ENCODE measurements around the gene PLXNA2. TPM values are rescaled to one million over a fixed set of nuclear protein-coding genes. Genes with fewer than 3 reads are reported as not detected.

Gene PLXNA2
- polyA plus RNA-seq, 2 of the 4 experiments (the other 2 are of a cell fraction) = 0.36 to 0.87 TPM

DNA sequence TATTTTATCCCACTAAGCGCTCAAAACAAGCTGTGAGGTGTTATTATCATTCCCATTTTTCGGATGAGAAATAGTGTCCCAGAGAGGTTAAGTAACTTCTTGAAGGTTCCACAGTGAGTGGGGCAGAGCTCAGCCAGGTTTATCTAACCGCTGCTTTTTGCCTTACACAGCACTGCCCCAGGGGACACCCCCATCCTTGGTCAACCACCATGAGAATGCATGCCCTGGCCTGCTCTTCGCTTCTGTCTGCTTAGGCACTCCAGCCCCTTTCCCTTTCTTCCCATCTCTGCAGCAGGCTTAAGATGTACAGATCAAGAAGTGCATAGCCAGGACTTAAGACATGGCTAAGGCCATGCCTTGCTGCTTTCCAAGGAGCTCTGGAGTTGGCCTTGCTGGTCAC, 174.3 kb downstream of the PLXNA2 start (continued):
- no peak for TF ChIP-seq ZC3H11A (IDR thresholded peaks at IDR 0.05)

DNA sequence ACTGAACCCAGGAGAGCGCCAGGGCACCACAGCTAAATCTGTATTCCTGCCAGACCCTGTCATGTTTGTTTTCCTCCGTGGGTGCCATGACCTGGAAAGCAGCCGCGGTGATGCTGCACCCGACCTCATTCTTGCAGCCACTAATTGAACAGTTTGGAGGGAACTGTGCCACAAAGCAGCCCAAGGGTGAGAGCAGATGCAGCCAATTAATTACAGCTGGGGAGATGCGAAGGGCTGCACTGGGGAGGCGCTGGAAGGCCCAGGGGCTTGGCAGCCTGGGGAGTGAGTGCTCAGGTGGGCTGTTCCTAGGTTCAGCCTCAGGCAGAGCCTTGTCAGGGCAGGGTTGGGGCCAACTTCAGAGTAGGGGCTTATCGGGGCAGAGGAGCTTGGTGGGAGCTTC, 174.9 kb downstream of the PLXNA2 start:
- H3K4me2 ChIP-seq = no peak overlapping the region
- ChIA-PET POLR2A (no interaction called here), CTCF (interaction anchor here (0.6 to 1.1 kb wide), 3 partner anchors 11 to 177 kb away, joined by 3 to 4 read pairs (median 3); no protein-coding TSS in a partner anchor)
- H3K9me3 ChIP-seq = no peaks in the 10 kb centered on the region
- H3K27ac ChIP-seq = no peak overlapping the region
- DNase-seq (ENCODE audit: low read depth in 1 of 2, low spot score in 1 of 2) (no peak), ATAC-seq (no peak), FAIRE-seq (no peak)
- WGBS (ENCODE audit: missing lambda C conversion rate) = 51% methylated on average over 6 of the region's 8 CpGs
- TF ChIP-seq KDM1A (IDR thresholded peaks at IDR 0.05; ENCODE audit: low read depth) = no peak
- no peak for TF ChIP-seq BHLHE40 (IDR thresholded peaks at IDR 0.05; ENCODE audit: low read depth, low read length)
- TF ChIP-seq MYC (IDR thresholded peaks at IDR 0.05; ENCODE audit: borderline replicate concordance, low read length) = no peak
- TF ChIP-seq RAD21 (conservative IDR thresholded peaks at IDR 0.05 in 1 of 2, IDR thresholded peaks at IDR 0.05 in 1 of 2) = no peak
- no peak for TF ChIP-seq CHD4 (IDR thresholded peaks at IDR 0.05; ENCODE audit: borderline replicate concordance)
- TF ChIP-seq SMC3 (IDR thresholded peaks at IDR 0.05) = no peak
- no peak for TF ChIP-seq ZFP36 (IDR thresholded peaks at IDR 0.05; ENCODE audit: borderline replicate concordance, partially characterized antibody)
- TF ChIP-seq POLR2A (IDR thresholded peaks at IDR 0.05; ENCODE audit: low read length) = no peak
- TF ChIP-seq, protein P1, sequence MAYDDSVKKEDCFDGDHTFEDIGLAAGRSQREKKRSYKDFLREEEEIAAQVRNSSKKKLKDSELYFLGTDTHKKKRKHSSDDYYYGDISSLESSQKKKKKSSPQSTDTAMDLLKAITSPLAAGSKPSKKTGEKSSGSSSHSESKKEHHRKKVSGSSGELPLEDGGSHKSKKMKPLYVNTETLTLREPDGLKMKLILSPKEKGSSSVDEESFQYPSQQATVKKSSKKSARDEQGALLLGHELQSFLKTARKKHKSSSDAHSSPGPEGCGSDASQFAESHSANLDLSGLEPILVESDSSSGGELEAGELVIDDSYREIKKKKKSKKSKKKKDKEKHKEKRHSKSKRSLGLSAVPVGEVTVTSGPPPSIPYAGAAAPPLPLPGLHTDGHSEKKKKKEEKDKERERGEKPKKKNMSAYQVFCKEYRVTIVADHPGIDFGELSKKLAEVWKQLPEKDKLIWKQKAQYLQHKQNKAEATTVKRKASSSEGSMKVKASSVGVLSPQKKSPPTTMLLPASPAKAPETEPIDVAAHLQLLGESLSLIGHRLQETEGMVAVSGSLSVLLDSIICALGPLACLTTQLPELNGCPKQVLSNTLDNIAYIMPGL (CRISPR knock-in tag; IDR thresholded peaks at IDR 0.05; ENCODE audit: borderline replicate concordance) = no peak
- TF ChIP-seq NFE2L2 (conservative IDR thresholded peaks at IDR 0.05; ENCODE audit: low read length) = no peak
- no peak for TF ChIP-seq CEBPB (IDR thresholded peaks at IDR 0.05)
- no peaks in the 10 kb centered on the region for H3K4me1 ChIP-seq
- no peak overlapping the region for H3K4me3 ChIP-seq

DNA sequence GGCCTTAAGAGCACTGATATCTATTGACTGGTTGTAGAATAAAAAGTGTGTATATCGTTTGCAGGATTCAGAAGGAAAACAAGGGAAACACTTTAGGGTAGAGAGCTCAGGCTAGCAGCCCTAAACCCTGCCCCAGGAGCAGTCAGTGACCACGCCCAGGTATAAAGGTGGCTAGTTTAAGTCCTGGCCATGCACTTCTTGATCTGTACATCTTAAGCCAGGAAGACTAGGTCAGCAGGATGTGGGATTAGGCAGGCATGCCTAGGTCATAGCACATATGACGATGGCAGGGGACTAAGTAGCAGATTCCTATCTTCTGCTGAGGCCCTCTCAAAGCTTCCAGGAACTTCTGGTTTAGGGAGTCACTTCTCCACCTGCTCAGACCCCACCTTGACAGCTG, 175.3 kb downstream of the PLXNA2 start:
- WGBS (ENCODE audit: missing lambda C conversion rate) = 31% methylated on average over 3 of the region's 3 CpGs
- ChIA-PET CTCF (interaction anchor here (0.8 to 1.3 kb wide), 5 partner anchors 11 to 374 kb away, joined by 3 to 5 read pairs (median 3); no protein-coding TSS in a partner anchor), POLR2A (no interaction called here)
- no peak overlapping the region for H3K27ac ChIP-seq
- H3K4me1 ChIP-seq = no peaks in the 10 kb centered on the region
- DNase-seq (ENCODE audit: low read depth in 1 of 2, low spot score in 1 of 2) (no peak), ATAC-seq (no peak), FAIRE-seq (no peak)
- TF ChIP-seq KDM5A (IDR thresholded peaks at IDR 0.05) (no peak), SREBF2 (IDR thresholded peaks at IDR 0.05) (no peak), HOXA7 (CRISPR knock-in tag; IDR thresholded peaks at IDR 0.05) (no peak), PHF8 (IDR thresholded peaks at IDR 0.05; ENCODE audit: borderline replicate concordance, low read depth) (no peak)
- TF ChIP-seq, protein P2, sequence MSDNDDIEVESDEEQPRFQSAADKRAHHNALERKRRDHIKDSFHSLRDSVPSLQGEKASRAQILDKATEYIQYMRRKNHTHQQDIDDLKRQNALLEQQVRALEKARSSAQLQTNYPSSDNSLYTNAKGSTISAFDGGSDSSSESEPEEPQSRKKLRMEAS (IDR thresholded peaks at IDR 0.05) = no peak
- no peaks in the 10 kb centered on the region for H3K9me3 ChIP-seq
- H3K4me2 ChIP-seq = no peak overlapping the region
- no peak overlapping the region for H3K4me3 ChIP-seq

DNA sequence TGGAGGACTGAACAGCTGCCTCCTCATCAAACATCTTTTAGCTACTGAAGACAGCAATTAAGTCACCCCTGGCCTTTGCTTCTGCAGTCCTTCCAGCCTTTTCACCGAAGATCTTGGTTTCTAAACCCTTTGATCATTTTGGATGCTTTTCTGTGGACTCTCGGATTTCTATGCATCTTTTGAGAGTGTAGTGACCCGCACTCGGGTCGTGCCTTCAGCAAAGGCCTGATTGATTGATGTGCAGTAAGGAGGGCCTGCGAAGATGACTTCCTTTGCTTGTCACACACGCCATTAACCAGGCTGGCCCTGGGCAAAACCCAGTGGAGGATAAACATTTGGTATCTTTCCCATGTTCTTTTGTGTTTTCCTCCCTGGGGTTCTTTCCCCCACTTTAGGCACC, 175.8 kb downstream of the PLXNA2 start:
- Histone ChIP-seq H3K4me1 (no peaks in the 10 kb centered on the region), H3K4me3 (no peak overlapping the region), H3K27ac (no peak overlapping the region), H3K4me2 (no peak overlapping the region), H3K9me3 (no peaks in the 10 kb centered on the region)
- no peak for DNase-seq (ENCODE audit: low read depth in 1 of 2, low spot score in 1 of 2)
- no peak for ATAC-seq
- ChIA-PET CTCF (interaction anchor here (1.0 to 1.4 kb wide), 5 partner anchors 12 to 375 kb away, joined by 3 to 5 read pairs (median 3); no protein-coding TSS in a partner anchor), POLR2A (no interaction called here)
- no peak for FAIRE-seq
- WGBS (ENCODE audit: missing lambda C conversion rate) = 62% methylated on average over 7 of the region's 7 CpGs
- TF ChIP-seq RFX5 (IDR thresholded peaks at IDR 0.05) = no peak
- no peak for TF ChIP-seq NFE2L2 (conservative IDR thresholded peaks at IDR 0.05; ENCODE audit: low read length)

DNA sequence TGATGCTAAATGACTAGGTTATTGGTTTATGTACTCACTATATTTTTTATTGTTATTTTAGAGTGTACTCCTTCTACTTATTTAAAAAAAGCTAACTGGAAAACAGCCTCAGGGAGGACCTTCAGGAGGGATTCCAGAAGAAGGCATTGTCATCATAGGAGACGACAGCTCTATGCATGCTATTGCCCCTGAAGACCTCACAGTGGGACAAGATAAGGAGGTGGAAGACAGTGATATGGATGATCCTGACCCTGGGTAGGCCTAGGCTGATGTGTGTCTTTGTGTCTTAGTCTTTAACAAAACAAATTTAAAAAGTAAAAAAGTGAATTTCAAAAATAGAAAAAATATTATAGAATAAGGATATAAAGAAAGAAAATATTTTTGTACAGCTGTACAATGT, 177.6 kb downstream of the PLXNA2 start:
- POLR2A ChIA-PET = no interaction called here
- no peaks in the 10 kb centered on the region for H3K4me1 ChIP-seq
- WGBS (ENCODE audit: missing lambda C conversion rate) = 75% methylated on average over 1 of the region's 1 CpG
- H3K9me3 ChIP-seq = no peaks in the 10 kb centered on the region
- DNase-seq (ENCODE audit: low read depth in 1 of 2, low spot score in 1 of 2) (no peak), FAIRE-seq (no peak), ATAC-seq (no peak)
- TF ChIP-seq CBX2 (IDR thresholded peaks at IDR 0.05; ENCODE audit: borderline replicate concordance, low read depth) (no peak), POLR2A (IDR thresholded peaks at IDR 0.05; ENCODE audit: low read length) (no peak), ZFP36 (IDR thresholded peaks at IDR 0.05; ENCODE audit: borderline replicate concordance, partially characterized antibody) (no peak), MAZ (IDR thresholded peaks at IDR 0.05; ENCODE audit: borderline replicate concordance, low read depth, low read length) (no peak), ZNF302 (CRISPR knock-in tag; IDR thresholded peaks at IDR 0.05) (no peak), EHF (CRISPR knock-in tag; IDR thresholded peaks at IDR 0.05) (no peak), PHF8 (IDR thresholded peaks at IDR 0.05; ENCODE audit: borderline replicate concordance, low read depth) (no peak), TP53 (CRISPR knock-in tag; IDR thresholded peaks at IDR 0.05) (no peak), HOXA7 (CRISPR knock-in tag; IDR thresholded peaks at IDR 0.05) (no peak), CBX8 (IDR thresholded peaks at IDR 0.05) (no peak), CHD2 (IDR thresholded peaks at IDR 0.05; ENCODE audit: low read length, partially characterized antibody) (no peak), EP300 (IDR thresholded peaks at IDR 0.05) (no peak)
- TF ChIP-seq, protein P3, sequence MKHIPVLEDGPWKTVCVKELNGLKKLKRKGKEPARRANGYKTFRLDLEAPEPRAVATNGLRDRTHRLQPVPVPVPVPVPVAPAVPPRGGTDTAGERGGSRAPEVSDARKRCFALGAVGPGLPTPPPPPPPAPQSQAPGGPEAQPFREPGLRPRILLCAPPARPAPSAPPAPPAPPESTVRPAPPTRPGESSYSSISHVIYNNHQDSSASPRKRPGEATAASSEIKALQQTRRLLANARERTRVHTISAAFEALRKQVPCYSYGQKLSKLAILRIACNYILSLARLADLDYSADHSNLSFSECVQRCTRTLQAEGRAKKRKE (CRISPR knock-in tag; IDR thresholded peaks at IDR 0.05; ENCODE audit: low read depth) = no peak
- CTCF ChIA-PET = interaction anchor here (1.2 kb wide), 1 partner anchor 21 kb away, joined by 3 read pairs; no protein-coding TSS in a partner anchor
- no peak overlapping the region for H3K27ac ChIP-seq
- H3K4me3 ChIP-seq = no peak overlapping the region
- H3K4me2 ChIP-seq = no peak overlapping the region
